ENCODE data around the gene CPD.

- TF ChIP-seq CTCF (optimal IDR thresholded peaks at IDR 0.05 in 1 of 3, IDR thresholded peaks at IDR 0.05 in 1 of 3, conservative IDR thresholded peaks at IDR 0.05 in 1 of 3; ENCODE audit: extremely low read depth in 1 of 3, insufficient read depth in 2 of 3, low read length in 3 of 3): no peak
- no peak for TF ChIP-seq EZH2 (IDR thresholded peaks at IDR 0.05; ENCODE audit: low read length)
These were observed 3.6 kb downstream of the CPD start for GRCh38 chr17:30382345-30382744.

Measured in keratinocyte (primary cell).